Osteocyte (in vitro differentiated cells): ENCODE measurements around the gene DLX6. TPM values are rescaled to one million over a fixed set of nuclear protein-coding genes. Genes with fewer than 3 reads are reported as not detected.

Source experiments
- DNase-seq: peaks from one replicate; pipeline ENCODE4 v3.0.0; 2021; ENCODE audit warnings: mixed read lengths; ENCODE audit not compliant: unreplicated experiment; ENCODE audit errors: extremely low spot score
- H3K27ac Mint-ChIP-seq: one replicate; pipeline ENCODE4 v1.8.0; 2021; ENCODE audit warnings: mild to moderate bottlenecking, mixed read lengths; ENCODE audit not compliant: unreplicated experiment
- H3K27me3 Mint-ChIP-seq: one replicate; pipeline ENCODE4 v1.8.0; 2021; ENCODE audit warnings: mixed read lengths; ENCODE audit not compliant: unreplicated experiment
- H3K36me3 Mint-ChIP-seq: one replicate; pipeline ENCODE4 v1.8.0; 2021; ENCODE audit warnings: mixed read lengths; ENCODE audit not compliant: unreplicated experiment
- H3K4me1 Mint-ChIP-seq: one replicate; pipeline ENCODE4 v1.8.0; 2021; ENCODE audit warnings: mixed read lengths; ENCODE audit not compliant: unreplicated experiment
- H3K4me3 Mint-ChIP-seq: one replicate; pipeline ENCODE4 v1.8.0; 2021; ENCODE audit warnings: mild to moderate bottlenecking, moderate library complexity, mixed read lengths; ENCODE audit not compliant: unreplicated experiment
- H3K9me3 Mint-ChIP-seq: one replicate; pipeline ENCODE4 v1.8.0; 2021; ENCODE audit warnings: mixed read lengths; ENCODE audit not compliant: unreplicated experiment
- CTCF ChIP-seq: fragments of 200-600 bp; sonication (generic); IDR thresholded peaks from 2 replicates; pipeline ENCODE4 v1.5.0; 2021; ENCODE audit warnings: antibody characterized with exemption, mild to moderate bottlenecking, moderate library complexity
- long read RNA-seq: library from polyadenylated mRNA; unstranded; transcript quantifications from one replicate; pipeline ENCODE4 v2.0.0, GENCODE V29; 2021
- total RNA-seq: library from RNA; stranded (reverse); gene quantifications from 2 replicates; pipeline ENCODE4 v1.2.1, GENCODE V29; 2021

Gene DLX6
- total RNA-seq = 0.94 and 1.5 TPM in 2 replicates
- long read RNA-seq, partial matches to known transcripts = 0 of 1 reads
- long read RNA-seq, other reads (novel, unspliced or antisense) = 0 of 1 reads

- H3K27me3 Mint-ChIP-seq = peaks cover 81% of the 10 kb centered on the region
- H3K27ac Mint-ChIP-seq = no peak within 1 kb of the TSS
- H3K4me3 Mint-ChIP-seq = peak within 1 kb of the TSS; percentile 74
- no peaks in the 10 kb centered on the region for H3K9me3 Mint-ChIP-seq
- no peaks in the 10 kb centered on the region for H3K36me3 Mint-ChIP-seq
- TF ChIP-seq CTCF = no peak
- H3K4me1 Mint-ChIP-seq = peaks cover 27% of the 10 kb centered on the region
- DNase-seq = no peak
These were observed at the start of gene DLX6 for GRCh38 chr7:97005183-97006054. TSS of gene DLX6 (plus strand) at chr7:97005553. CDS start at chr7:97005978, 425 bp downstream.

- Mint-ChIP-seq H3K36me3 (no peaks in the 10 kb centered on the region), H3K27ac (no peak overlapping the region), H3K27me3 (peaks cover 20% of the 10 kb centered on the region), H3K4me3 (no peak overlapping the region), H3K4me1 (no peaks in the 10 kb centered on the region), H3K9me3 (peaks cover 4% of the 10 kb centered on the region)
- DNase-seq = no peak
- no peak for TF ChIP-seq CTCF
These were observed 46.2 kb upstream of the DLX6 start for GRCh38 chr7:96959135-96959534.

GRCh38 chr7:96962221-96962885, 43.0 kb upstream of the DLX6 start:
- no peak for DNase-seq
- TF ChIP-seq CTCF = no peak
- H3K4me3 Mint-ChIP-seq = no peak overlapping the region

GRCh38 chr7:96968981-96969380, 36.4 kb upstream of the DLX6 start:
- peaks cover 7% of the 10 kb centered on the region for H3K4me1 Mint-ChIP-seq
- H3K9me3 Mint-ChIP-seq = no peaks in the 10 kb centered on the region

More at GRCh38 chr7:96962221-96962885, 43.0 kb upstream of the DLX6 start:
- Mint-ChIP-seq H3K27ac (no peak overlapping the region), H3K4me1 (no peaks in the 10 kb centered on the region), H3K27me3 (peaks cover 30% of the 10 kb centered on the region), H3K9me3 (no peaks in the 10 kb centered on the region), H3K36me3 (no peaks in the 10 kb centered on the region)

More at GRCh38 chr7:96968981-96969380, 36.4 kb upstream of the DLX6 start:
- no peak for TF ChIP-seq CTCF
- Mint-ChIP-seq H3K27me3 (peaks cover 13% of the 10 kb centered on the region), H3K4me3 (no peak overlapping the region), H3K27ac (no peak overlapping the region), H3K36me3 (no peaks in the 10 kb centered on the region)
- DNase-seq = no peak
